Measurements from ENCODE around the gene ASB1.

ASB1 gene

GRCh38 chr2:238426568-238427434 is at the start of gene ASB1:
Gene ASB1 (plus strand): TSS chr2:238426927. CDS start chr2:238427071, 144 bp downstream.
- no peak for FAIRE-seq
- DNase-seq (ENCODE audit: low spot score), result peak; percentile 76

GRCh38 chr2:238378230-238379095 is 48.3 kb upstream of the ASB1 start:
- FAIRE-seq (no peak), DNase-seq (ENCODE audit: low spot score) (no peak)

- DNase-seq (ENCODE audit: low spot score), result peak; percentile 82
Observed at GRCh38 chr2:238379096-238379810, 47.5 kb upstream of the ASB1 start.

GRCh38 chr2:238380336-238380735 is 46.4 kb upstream of the ASB1 start:
- no peak for DNase-seq (ENCODE audit: low spot score)
- no peak for FAIRE-seq

More at GRCh38 chr2:238379096-238379810, 47.5 kb upstream of the ASB1 start:
- peak; percentile 52 for FAIRE-seq

GRCh38 chr2:238380785-238381184 is 45.9 kb upstream of the ASB1 start:
- DNase-seq (ENCODE audit: low spot score) (no peak), FAIRE-seq (no peak)

- FAIRE-seq, result no peak
- no peak for DNase-seq (ENCODE audit: low spot score)
Observed at GRCh38 chr2:238381341-238382115, 45.2 kb upstream of the ASB1 start.

- FAIRE-seq (no peak), DNase-seq (ENCODE audit: low spot score) (no peak)
Observed at GRCh38 chr2:238382381-238382781, 44.3 kb upstream of the ASB1 start.

- no peak for DNase-seq (ENCODE audit: low spot score)
- no peak for FAIRE-seq
Observed at GRCh38 chr2:238383135-238383534, 43.6 kb upstream of the ASB1 start.

- DNase-seq (ENCODE audit: low spot score), result no peak
- FAIRE-seq, result no peak
Observed at GRCh38 chr2:238383743-238384380, 42.9 kb upstream of the ASB1 start.

- DNase-seq (ENCODE audit: low spot score) (no peak), FAIRE-seq (no peak)
Observed at GRCh38 chr2:238387332-238387731, 39.4 kb upstream of the ASB1 start.

GRCh38 chr2:238388794-238389193 is 37.9 kb upstream of the ASB1 start:
- DNase-seq (ENCODE audit: low spot score) (no peak), FAIRE-seq (no peak)

GRCh38 chr2:238389988-238390589 is 36.6 kb upstream of the ASB1 start:
- FAIRE-seq (no peak), DNase-seq (ENCODE audit: low spot score) (no peak)

GRCh38 chr2:238391042-238391689 is 35.6 kb upstream of the ASB1 start:
- FAIRE-seq (no peak), DNase-seq (ENCODE audit: low spot score) (no peak)

- FAIRE-seq, result no peak
- DNase-seq (ENCODE audit: low spot score), result no peak
Observed at GRCh38 chr2:238396663-238397062, 30.1 kb upstream of the ASB1 start.

GRCh38 chr2:238397356-238397755 is 29.4 kb upstream of the ASB1 start:
- DNase-seq (ENCODE audit: low spot score) (no peak), FAIRE-seq (no peak)

- FAIRE-seq, result no peak
- no peak for DNase-seq (ENCODE audit: low spot score)
Observed at GRCh38 chr2:238398577-238398976, 28.1 kb upstream of the ASB1 start.

GRCh38 chr2:238399094-238399493 is 27.6 kb upstream of the ASB1 start:
- no peak for DNase-seq (ENCODE audit: low spot score)
- FAIRE-seq, result no peak

GRCh38 chr2:238401551-238401950 is 25.2 kb upstream of the ASB1 start:
- DNase-seq (ENCODE audit: low spot score), result no peak
- no peak for FAIRE-seq

GRCh38 chr2:238403632-238404405 is 22.9 kb upstream of the ASB1 start:
- no peak for DNase-seq (ENCODE audit: low spot score)
- no peak for FAIRE-seq

Measured in RCC 7860 (cell line).